Epithelial cell of prostate (primary cell): Measurements from ENCODE around the gene HPSE.

Experiments
- DNase-seq: peaks from one replicate; pipeline ENCODE4 v3.0.0-alpha.2; 2011; ENCODE audit warnings: low read depth, low spot score
- H3K27ac ChIP-seq: fragments of 450-650 bp; 2 replicates; pipeline ENCODE4 v1.5.1; 2017; ENCODE audit warnings: mild to moderate bottlenecking

HPSE gene

GRCh38 chr4:83334425-83335241 is at the start of gene HPSE:
Gene HPSE (minus strand): TSS chr4:83334848. CDS start chr4:83334782, 66 bp downstream.
- H3K27ac ChIP-seq = no peak within 1 kb of the TSS
- DNase-seq = no peak

- H3K27ac ChIP-seq = no peak overlapping the region
- no peak for DNase-seq
Observed at GRCh38 chr4:83382850-83383249, 48.2 kb upstream of the HPSE start.

- peak overlapping the region; percentile 50 for H3K27ac ChIP-seq
- no peak for DNase-seq
Observed at GRCh38 chr4:83381173-83381572, 46.5 kb upstream of the HPSE start.

GRCh38 chr4:83378419-83378818 is 43.8 kb upstream of the HPSE start:
- H3K27ac ChIP-seq = no peak overlapping the region

GRCh38 chr4:83372931-83373330 is 38.3 kb upstream of the HPSE start:
- DNase-seq = no peak

More at GRCh38 chr4:83378419-83378818, 43.8 kb upstream of the HPSE start:
- no peak for DNase-seq

GRCh38 chr4:83371936-83372335 is 37.3 kb upstream of the HPSE start:
- H3K27ac ChIP-seq = no peak overlapping the region
- DNase-seq = no peak

More at GRCh38 chr4:83372931-83373330, 38.3 kb upstream of the HPSE start:
- no peak overlapping the region for H3K27ac ChIP-seq

GRCh38 chr4:83371235-83371634 is 36.6 kb upstream of the HPSE start:
- no peak overlapping the region for H3K27ac ChIP-seq
- no peak for DNase-seq

GRCh38 chr4:83370640-83370906 is 35.9 kb upstream of the HPSE start:
- no peak for DNase-seq

GRCh38 chr4:83369831-83370639 is 35.4 kb upstream of the HPSE start:
- no peak for DNase-seq
- no peak overlapping the region for H3K27ac ChIP-seq

More at GRCh38 chr4:83370640-83370906, 35.9 kb upstream of the HPSE start:
- no peak overlapping the region for H3K27ac ChIP-seq

GRCh38 chr4:83364312-83364711 is 29.7 kb upstream of the HPSE start:
- H3K27ac ChIP-seq = no peak overlapping the region
- DNase-seq = no peak

GRCh38 chr4:83362492-83363329 is 28.1 kb upstream of the HPSE start:
- H3K27ac ChIP-seq = no peak overlapping the region
- no peak for DNase-seq

GRCh38 chr4:83361416-83362103 is 26.9 kb upstream of the HPSE start:
- no peak for DNase-seq

GRCh38 chr4:83360018-83360417 is 25.4 kb upstream of the HPSE start:
- no peak overlapping the region for H3K27ac ChIP-seq
- no peak for DNase-seq

More at GRCh38 chr4:83361416-83362103, 26.9 kb upstream of the HPSE start:
- no peak overlapping the region for H3K27ac ChIP-seq

GRCh38 chr4:83358410-83358809 is 23.8 kb upstream of the HPSE start:
- no peak overlapping the region for H3K27ac ChIP-seq
- no peak for DNase-seq

- peak overlapping the region; percentile 45 for H3K27ac ChIP-seq
- DNase-seq = no peak
Observed at GRCh38 chr4:83356899-83357661, 22.4 kb upstream of the HPSE start.

GRCh38 chr4:83353516-83353915 is 18.9 kb upstream of the HPSE start:
- DNase-seq = no peak
- no peak overlapping the region for H3K27ac ChIP-seq

- no peak for DNase-seq
- no peak overlapping the region for H3K27ac ChIP-seq
Observed at GRCh38 chr4:83348074-83348473, 13.4 kb upstream of the HPSE start.

- no peak overlapping the region for H3K27ac ChIP-seq
- DNase-seq = no peak
Observed at GRCh38 chr4:83342476-83342875, 7.8 kb upstream of the HPSE start.

- H3K27ac ChIP-seq = no peak overlapping the region
- no peak for DNase-seq
Observed at GRCh38 chr4:83340692-83341343, 6.2 kb upstream of the HPSE start.
